ENCODE data around the gene KRTAP15-1.

The KRTAP15-1 gene
- total RNA-seq, result 0 reads per million in 4 donors

DNA sequence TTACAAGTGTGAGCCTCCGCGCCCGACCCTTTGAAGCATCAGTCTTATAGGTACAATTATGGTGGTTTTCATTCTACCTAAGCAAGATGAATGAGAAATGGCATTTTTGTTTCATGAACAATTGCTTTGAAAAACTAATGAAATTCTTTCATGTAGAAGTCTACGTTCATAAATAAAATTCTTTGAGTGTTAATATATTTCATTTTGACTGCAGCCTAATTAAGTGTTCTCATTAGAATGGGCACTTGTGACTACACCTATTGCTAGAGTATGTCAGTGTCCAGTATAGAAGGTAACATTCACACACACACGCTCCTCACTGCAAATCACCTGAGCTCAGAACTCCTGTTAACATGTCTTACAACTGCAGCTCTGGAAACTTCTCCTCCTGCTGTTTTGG is at the start of gene KRTAP15-1:
Gene KRTAP15-1 (plus strand): TSS at position 301 of the 400 bp plus-strand sequence. CDS start 53 bp downstream, at position 354.
- DNase-seq, result no peak

GRCh38 chr21:30391492-30392025 is 48.5 kb upstream of the KRTAP15-1 start:
- DNase-seq, result no peak

DNA sequence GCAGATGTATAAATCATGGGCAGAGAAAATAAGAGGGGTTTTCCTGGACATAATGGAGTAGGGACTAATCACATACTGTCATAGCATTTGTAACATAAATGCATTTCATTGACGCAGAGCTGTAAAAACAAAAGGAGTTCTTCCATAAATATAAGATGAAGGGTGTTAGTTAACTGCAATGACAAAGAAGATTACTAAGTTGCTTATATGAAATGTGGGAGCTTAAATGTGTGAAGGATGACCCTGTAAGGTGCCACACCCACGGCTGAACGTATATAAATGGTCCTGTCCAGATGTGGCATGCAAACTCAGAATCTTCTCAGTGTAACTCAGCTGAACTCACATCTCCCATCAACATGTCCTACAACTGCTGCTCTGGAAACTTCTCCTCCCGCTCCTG is 44.3 kb upstream of the KRTAP15-1 start, which contains the start of gene KRTAP13-1:
Gene KRTAP13-1 (plus strand): TSS at position 301 of the 400 bp plus-strand sequence. CDS start 56 bp downstream, at position 357.
- DNase-seq, result no peak

GRCh38 chr21:30408782-30409494 is 31.1 kb upstream of the KRTAP15-1 start:
- DNase-seq, result peak in 1 of 5 donors; percentile 25

DNA sequence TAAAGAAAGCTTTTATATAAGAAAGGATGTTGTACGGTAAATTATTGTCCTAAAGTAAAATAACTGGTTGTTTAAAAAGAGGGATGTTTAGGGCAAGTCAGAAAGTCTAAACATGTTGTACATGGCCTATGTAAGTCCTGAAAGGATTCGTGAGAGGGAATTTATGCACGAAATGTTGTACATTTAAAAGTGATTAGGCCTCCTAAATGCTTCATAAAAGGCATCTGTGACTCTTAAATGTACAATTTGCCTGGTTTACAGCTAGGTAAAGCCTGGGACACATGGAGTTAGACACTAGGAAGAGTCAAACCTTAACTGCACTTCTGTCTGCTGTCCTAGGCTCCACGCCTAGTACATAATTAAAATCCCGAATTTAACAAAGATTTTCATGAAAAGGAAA is 24.1 kb upstream of the KRTAP15-1 start:
- no peak for DNase-seq

GRCh38 chr21:30425826-30426225 is 14.2 kb upstream of the KRTAP15-1 start, which contains the start of gene KRTAP13-3:
TSS of gene KRTAP13-3 (minus strand) at chr21:30425926. CDS start at chr21:30425912, 14 bp downstream.
- no peak for DNase-seq

- no peak for DNase-seq
Observed at GRCh38 chr21:30426731-30427130, 13.3 kb upstream of the KRTAP15-1 start.

GRCh38 chr21:30430170-30430655 is 9.9 kb upstream of the KRTAP15-1 start, which contains the start of gene KRTAP13-4:
TSS of gene KRTAP13-4 (plus strand) at chr21:30430220. CDS start at chr21:30430276, 56 bp downstream.
- no peak for DNase-seq

- DNase-seq, result peak in 1 of 5 donors; percentile 13
Observed at GRCh38 chr21:30434033-30434631, 5.9 kb upstream of the KRTAP15-1 start.

GRCh38 chr21:30437010-30437565 is 3.0 kb upstream of the KRTAP15-1 start:
- no peak for DNase-seq

DNA sequence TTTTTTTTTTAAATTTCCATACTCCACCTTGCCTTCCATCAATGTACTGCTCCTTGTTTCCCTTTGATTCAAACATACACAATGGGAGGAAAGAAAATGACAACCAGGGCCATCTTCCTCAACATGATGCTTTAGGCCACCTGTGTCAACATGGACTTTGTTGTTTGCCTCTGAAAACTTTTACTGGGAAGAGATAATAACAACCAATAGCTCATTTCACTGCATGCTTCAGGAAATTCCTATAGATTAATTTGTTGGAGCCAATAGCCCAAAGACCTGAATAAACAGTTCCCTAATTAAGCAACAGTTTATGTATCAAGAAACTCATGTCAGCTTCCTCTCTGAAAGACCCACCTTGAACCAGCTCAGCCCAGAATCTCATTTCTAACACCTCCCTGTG is 3.2 kb downstream of the KRTAP15-1 start:
- no peak for DNase-seq

GRCh38 chr21:30444204-30444603 is 4.1 kb downstream of the KRTAP15-1 start:
- no peak for DNase-seq

DNA sequence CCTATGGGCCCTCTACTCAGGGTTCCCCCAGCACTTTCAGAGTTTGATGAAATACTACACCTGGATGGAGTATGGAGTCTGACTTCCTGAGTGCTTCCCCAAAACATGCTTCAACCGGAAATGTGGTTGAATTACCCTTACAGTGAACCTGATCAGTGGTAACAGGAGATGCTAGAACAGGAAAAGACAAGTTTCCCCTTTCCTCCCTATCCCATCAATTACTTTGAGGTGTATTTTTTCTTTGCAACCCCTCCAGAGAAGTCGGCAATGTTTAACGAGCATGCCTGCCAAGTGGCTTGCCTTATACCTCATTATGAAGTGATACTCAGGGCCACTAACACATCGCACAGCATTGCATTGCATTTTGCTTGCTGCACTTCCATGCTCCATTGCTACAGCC is 7.0 kb downstream of the KRTAP15-1 start:
- no peak for DNase-seq

DNA sequence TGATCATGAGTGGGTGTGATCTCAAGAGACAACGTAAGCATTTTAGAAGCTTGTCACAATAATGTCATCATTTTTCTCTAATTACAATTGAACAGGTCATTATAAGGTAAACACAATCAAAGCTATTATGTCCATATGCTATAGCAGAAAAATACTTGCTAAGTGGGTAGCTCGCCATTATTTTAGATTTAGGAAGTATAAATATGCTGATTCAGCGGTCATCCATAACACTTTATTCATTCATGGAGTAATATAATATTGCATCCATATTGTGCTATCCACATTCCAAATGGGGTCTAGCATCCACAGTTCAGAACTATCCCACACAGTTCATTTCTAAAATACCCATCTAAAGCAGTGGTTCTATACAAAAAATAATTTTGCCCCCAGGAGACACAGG is 8.4 kb downstream of the KRTAP15-1 start:
- DNase-seq, result no peak

DNA sequence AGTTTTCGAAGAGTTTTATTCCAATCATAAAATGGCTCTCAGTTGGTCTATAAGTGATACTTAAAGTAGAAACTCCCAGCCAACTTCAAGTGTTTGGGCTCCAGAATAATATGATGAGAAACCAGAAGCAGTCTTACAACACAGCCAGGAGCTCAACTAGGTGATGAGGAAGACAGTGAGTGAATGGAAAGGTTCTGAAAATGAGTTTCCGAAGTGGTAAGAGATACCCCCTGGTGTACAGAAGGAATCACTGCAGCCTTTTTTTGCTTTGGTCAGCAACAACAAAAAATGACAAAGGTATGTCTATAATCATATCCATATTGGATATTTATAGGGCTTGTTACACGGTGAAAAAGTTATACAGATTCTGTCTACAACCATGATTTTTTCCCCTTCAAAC is 23.6 kb downstream of the KRTAP15-1 start:
- peak in 1 of 5 donors; percentile 1 for DNase-seq

GRCh38 chr21:30468900-30469714 is 29.0 kb downstream of the KRTAP15-1 start:
- no peak for DNase-seq

- no peak for DNase-seq
Observed at GRCh38 chr21:30478004-30478403, 37.9 kb downstream of the KRTAP15-1 start.

- DNase-seq, result no peak
Observed at GRCh38 chr21:30479259-30479658, 39.2 kb downstream of the KRTAP15-1 start.

- DNase-seq, result no peak
Observed at GRCh38 chr21:30480145-30480544, 40.1 kb downstream of the KRTAP15-1 start, which contains the start of gene KRTAP19-1. TSS of gene KRTAP19-1 (minus strand) at chr21:30480367. CDS start at chr21:30480317, 50 bp downstream.

DNA sequence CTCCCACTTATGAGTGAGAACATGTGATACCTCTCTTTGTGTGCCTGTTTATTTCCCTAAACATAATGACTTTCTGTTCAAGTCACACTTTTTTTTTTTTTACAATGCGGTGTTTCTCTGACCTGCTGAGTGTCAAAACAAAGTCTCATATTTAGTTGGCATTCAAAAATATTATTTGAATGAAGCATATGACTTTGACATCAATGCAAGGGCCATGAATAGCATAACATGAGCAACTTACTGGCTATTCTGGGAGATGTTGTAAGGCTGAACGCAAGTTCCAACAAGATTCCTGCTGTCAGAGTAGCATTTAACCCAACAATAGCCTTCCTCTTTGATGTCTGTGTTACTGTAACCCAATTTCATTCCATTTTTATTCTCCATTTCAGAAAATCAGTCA is 42.1 kb downstream of the KRTAP15-1 start:
- no peak for DNase-seq

GRCh38 chr21:30486180-30486579 is 46.1 kb downstream of the KRTAP15-1 start:
- no peak for DNase-seq

DNA sequence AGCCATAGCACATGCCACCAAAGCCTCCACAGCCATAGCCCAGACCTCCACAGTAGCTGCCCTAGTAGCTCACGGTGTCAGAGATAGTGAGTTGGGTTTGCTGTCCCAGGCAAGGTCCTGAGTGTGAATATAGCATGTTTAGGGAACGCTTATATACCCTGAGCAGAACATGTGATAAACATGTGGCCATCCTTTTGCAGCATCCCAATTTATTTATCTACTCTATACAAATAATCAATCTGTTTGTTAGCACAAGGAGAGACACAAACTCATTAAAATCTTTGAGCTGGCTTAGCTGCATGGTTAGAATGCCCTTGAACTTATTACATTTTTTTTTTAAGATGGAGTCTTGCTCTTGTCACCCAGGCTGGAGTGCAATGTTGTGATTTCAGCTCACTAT is 47.3 kb downstream of the KRTAP15-1 start, which contains the start of gene KRTAP19-2:
Gene KRTAP19-2 (minus strand): TSS at position 101 of the 400 bp plus-strand sequence. CDS start 88 bp downstream, at position 13.
- DNase-seq, result no peak
